Stimulated activated CD4-positive, alpha-beta T cell treated with anti-CD3 and anti-CD28 coated beads, TNF-alpha, amount 100 ng/mL, for 4 hours (primary cell): ENCODE measurements around the gene TBC1D1.

Source experiments
- DNase-seq, 3 experiments: peaks; one replicate each; pipeline ENCODE4 v3.0.0-alpha.2; 2020; ENCODE audit warnings: low read depth in 3 of 3

Gene TBC1D1

GRCh38 chr4:38149472-38149996, 258.6 kb downstream of the TBC1D1 start:
- DNase-seq = no peak

- no peak for DNase-seq
These were observed 259.2 kb downstream of the TBC1D1 start for GRCh38 chr4:38149997-38150671.

- no peak for DNase-seq
These were observed 259.9 kb downstream of the TBC1D1 start for GRCh38 chr4:38150766-38151165.

- no peak for DNase-seq
These were observed 261.0 kb downstream of the TBC1D1 start for GRCh38 chr4:38151873-38152272.

- no peak for DNase-seq
These were observed 261.4 kb downstream of the TBC1D1 start for GRCh38 chr4:38152305-38152704.

GRCh38 chr4:38152721-38153386, 262.0 kb downstream of the TBC1D1 start:
- DNase-seq = no peak

- no peak for DNase-seq
These were observed 262.5 kb downstream of the TBC1D1 start for GRCh38 chr4:38153387-38153760.

- no peak for DNase-seq
These were observed 263.4 kb downstream of the TBC1D1 start for GRCh38 chr4:38154252-38154651.

GRCh38 chr4:38154681-38155588, 264.1 kb downstream of the TBC1D1 start:
- DNase-seq = no peak

- no peak for DNase-seq
These were observed 264.9 kb downstream of the TBC1D1 start for GRCh38 chr4:38155589-38156294.

- DNase-seq = no peak
These were observed 266.7 kb downstream of the TBC1D1 start for GRCh38 chr4:38157592-38157991.

GRCh38 chr4:38160487-38161207, 269.8 kb downstream of the TBC1D1 start:
- peak in 1 of 3 experiments; percentile 36 for DNase-seq

- no peak for DNase-seq
These were observed 270.6 kb downstream of the TBC1D1 start for GRCh38 chr4:38161208-38162113.

GRCh38 chr4:38162240-38162784, 271.4 kb downstream of the TBC1D1 start:
- DNase-seq = no peak

- no peak for DNase-seq
These were observed 272.5 kb downstream of the TBC1D1 start for GRCh38 chr4:38163216-38164006.

- DNase-seq = no peak
These were observed 273.5 kb downstream of the TBC1D1 start for GRCh38 chr4:38164346-38164745.

- DNase-seq = no peak
These were observed 275.2 kb downstream of the TBC1D1 start for GRCh38 chr4:38166082-38166481.

- no peak for DNase-seq
These were observed 275.9 kb downstream of the TBC1D1 start for GRCh38 chr4:38166768-38167167.

- DNase-seq = no peak
These were observed 277.1 kb downstream of the TBC1D1 start for GRCh38 chr4:38167973-38168372.
